NCI-H187 treated with DMSO at 0.1 percent for 48 hours (cell line): ENCODE measurements around the gene GTF2IRD1.
A peak's percentile ranks its signal among the peaks of the same experiment; 100 is the strongest.

Source experiments
- DNase-seq: peaks from one replicate; lab custom pipeline; 2025; lab: John Stamatoyannopoulos, UW

The GTF2IRD1 gene

DNA sequence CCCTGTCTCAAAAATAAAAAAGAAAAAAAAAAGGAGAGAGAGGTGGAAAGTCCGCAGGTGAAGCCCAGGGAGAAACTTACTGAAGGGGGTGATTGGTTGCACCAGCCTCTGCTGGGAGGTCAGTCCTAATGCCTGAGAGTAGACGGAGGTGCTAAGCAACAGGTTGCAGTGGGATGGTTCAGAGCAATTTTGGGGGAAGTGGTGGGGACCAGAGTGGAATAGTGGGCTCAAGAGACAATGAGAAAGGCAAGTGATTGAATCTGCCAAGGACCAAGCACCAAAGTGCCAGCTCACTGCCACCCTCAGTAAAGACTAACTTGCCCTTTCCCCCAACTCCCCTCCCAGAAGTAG, 113.6 kb downstream of the GTF2IRD1 start:
- DNase-seq, result no peak

DNA sequence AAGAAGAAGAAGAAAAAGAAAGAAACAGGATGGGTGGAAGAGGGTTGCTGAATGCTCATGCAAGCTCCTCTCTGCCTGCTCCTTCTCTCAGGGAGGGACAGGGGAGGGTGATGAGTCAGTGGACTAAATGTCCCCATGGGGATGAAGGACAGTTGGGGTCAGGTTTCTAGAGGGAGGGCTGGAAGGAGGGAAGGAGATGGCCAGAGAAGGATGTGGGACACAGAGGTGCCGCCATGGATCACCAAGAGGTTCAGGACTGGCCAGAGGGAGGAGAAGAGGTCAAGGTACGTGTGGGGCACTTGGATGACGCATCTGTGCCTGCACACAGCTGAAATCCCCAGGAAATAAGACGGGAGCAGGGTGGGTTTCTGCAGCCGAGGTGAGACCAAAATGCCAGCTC, 115.0 kb downstream of the GTF2IRD1 start:
- no peak for DNase-seq

DNA sequence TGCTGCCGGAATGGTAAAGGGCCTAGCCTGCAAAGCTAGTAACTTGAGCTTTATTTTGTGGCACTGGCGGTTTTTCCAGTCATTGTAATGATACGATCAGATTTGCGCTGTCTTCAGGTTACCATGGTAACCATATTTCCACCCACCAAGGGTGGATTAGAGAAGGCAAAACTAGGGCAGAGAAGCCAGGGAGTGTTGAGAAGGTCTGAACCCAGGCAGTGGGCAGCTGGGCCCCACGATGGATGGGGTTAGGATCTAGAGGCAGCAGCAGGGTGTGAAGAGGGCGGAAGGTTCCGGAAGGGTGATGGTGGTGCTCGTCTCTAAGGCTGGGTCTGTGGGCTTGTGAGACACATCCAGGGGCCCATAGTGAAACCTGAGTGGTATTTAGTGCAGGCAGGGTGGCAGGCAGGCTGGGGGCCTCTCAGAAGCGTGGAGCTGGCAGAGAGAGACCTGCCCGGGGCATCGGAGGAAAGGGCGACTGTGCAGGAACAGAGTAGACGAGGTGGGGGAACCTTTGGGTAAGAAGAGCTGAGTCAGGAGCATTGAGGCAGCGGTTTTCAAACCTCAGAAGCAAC, 115.9 kb downstream of the GTF2IRD1 start:
- no peak for DNase-seq

DNA sequence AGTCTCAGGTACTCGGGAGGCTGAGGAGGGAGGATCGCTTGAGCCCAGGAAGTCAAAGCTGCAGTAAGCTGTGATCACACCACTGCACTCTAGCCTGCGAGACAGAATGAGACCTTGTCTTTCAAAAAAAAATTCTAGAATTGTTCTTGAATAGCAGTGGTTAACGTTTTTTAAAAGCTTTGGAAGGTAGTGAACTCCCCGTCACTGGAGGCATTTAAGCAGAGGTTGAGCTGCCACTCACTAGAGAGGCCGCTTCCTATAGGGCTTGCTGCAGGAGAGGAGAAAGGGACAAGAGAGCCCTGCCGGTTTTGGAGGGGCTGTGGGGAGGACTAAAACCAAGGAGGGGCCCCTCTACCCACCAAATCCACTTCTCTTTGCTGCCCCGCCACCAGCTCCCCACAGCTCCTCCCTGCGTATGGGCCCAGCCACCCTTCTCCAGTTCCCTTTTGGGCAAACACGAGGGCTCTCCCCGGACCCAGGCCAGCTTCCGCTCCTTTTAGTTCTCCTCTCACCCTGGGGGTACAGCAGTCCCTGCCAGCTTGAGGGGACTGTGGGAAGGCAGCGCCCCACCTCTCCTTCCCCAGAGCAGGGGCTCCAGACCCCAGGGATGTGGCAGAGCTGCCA, 116.9 kb downstream of the GTF2IRD1 start:
- DNase-seq, result no peak

DNA sequence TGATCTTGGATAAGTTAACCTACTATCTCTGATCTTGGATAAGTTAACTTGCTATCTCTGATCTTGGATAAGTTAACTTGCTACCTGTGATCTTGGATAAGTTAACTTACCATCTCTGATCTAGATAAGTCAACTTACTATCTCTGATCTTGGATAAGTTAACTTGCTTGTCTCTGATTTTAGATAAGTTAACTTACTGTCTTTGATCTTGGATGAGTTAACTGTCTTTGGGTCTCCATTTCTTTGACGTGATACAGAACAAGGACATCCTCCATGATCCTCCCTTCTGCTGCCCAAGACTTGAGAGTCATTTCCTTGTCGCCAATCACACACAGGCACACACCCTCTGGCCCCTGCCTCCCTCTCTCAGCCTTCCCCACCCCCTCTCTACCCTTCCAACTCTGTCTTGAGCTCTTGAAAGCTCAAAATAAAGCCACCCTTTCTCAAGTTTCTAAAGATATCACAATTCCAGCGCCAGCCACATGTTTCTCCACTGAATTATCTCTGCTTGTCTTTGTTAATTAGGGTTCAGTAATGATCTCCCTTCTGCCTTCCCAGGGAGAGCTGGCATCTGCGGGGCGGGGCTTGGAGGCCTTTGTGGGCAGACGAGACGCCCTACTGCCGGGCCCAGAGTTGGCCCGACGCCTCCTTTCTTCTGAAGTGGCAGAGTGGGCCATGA, 118.7 kb downstream of the GTF2IRD1 start:
- DNase-seq, result no peak

DNA sequence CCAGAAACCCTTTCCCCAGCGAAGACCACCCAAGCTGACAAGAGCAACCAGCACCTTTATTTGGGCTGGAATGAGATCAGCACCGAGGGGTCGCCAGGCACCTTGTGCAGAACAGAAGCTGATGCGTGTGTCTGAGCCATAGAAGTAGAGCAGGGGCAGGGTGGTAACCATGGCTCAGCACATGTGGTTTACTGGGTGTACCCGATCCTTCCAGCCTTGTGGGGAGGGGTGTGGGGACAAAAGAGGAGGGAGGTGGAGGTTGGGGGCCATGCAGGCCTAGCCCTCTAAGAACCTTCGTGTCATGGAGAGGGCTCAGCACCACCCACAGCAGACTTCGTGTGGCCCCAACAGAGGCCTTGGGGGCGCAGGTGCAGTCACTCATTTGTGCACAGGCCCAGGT, 119.8 kb downstream of the GTF2IRD1 start:
- DNase-seq, result no peak

DNA sequence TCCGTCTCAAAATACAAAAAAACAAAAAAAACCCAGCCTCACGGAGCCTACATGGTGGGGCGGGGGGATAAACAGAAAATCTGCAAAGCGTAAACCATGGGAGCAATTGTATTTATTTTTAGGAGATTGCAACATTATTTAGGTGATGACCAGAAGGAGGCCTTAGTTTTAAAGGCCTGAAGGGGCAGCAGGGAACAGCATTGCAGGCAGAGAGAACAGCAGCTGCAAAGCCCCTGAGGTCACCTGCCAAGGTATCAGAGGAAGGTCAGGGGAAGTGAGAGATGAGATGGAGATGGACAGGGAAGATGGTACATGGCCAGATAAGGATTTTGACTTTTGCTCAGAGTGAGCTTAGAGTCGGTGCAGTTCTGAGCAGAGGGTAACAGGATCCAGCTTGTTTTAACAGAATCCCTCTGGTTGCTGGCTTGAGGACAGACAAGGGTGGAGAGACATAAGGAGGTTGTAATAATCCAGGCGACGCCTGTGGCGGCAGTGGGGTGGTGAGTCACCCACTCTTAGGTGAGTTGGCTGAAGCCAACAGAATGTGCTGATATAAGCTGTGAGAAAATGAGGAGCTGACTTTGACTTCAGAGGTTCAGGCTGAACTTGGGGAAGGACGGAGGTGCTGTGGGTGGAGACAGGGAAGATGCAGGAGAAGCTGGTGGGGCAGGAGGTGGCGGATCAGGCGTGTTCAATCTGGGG, 121.5 kb downstream of the GTF2IRD1 start:
- DNase-seq, result no peak

DNA sequence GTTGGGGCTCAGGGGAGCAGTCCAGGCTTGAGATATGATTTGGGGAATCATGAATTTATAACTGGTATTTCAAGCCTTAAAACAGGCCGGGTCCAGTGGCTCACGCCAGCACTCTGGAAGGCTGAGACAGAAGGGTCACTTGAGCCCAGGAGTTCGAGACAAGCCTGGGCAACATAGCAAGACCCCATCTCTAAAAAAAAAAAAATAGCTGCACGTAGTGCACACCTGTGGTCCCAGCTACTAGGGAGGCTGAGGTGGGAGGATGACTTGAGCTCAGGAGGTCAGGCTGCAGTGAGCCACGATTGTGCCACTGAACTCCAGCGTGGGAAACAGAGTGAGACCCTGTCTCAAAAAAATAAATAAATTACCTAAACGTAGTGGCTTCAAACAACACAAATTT, 122.1 kb downstream of the GTF2IRD1 start:
- no peak for DNase-seq

DNA sequence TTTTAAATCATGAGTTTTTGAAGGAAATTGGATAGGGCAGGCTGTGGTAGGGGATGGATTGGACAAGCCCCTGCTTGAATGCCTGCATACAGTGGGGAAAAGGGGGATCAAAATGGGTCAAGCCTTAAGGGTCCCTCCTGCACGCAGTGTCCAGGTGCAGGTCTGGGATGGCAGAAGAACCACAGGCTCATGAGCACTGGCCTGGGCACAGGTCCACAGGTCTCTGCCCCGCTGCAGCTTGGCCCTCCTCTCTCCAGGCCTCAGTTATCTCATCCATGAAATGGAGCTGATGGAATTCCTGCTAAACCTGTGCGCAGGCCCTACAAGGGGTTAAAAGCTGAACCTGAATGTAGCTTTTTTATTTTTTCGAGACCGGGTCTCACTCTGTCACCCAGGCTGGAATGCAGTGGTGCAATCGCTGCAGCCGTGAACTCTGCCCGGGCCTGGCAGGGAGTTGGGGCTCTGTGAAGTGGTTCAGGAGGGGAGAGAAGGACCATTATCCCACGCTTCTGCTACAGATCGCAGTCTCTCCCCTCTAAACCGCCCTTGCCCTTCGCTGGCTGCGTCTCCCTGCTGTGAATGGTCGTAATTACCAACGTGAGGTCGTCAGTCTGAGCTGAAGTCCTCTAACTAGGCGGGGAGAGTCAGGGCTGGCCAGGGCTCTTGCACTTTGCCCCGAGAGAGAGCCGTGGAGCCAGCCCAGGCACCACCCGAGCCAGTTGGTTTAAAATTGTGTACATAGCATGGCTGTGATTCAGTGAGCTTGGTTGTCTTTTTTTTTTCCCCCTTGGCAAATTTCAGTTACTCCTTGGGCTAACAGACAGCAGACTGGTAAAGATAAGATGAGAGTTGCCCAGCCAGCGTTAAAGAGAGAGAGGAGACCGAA, 126.3 kb downstream of the GTF2IRD1 start:
- DNase-seq, result no peak

DNA sequence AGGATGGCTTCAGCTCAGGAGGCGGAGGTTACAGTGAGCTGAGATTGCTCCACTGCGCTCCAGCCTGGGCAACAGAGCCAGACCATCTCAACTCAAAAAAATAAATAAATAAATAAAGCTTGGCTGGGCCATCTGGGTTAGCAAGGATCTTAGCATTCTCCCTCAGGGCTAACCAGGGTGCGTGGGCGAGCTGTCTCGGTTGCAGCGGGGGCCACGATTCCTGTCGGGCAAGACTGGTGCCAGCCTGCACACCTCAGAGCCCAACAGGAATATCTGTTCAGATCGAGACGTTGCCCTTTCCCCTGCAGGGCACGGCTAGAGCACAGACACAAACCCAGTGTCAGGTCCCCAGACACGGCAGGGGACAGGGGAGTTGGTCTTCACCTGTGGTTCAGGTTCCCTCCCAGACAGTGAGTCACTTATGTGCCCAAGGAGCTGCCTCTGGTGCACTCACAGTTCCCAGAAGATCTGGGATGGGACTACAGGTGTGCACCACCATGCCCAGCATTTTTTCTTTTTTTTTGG, 128.3 kb downstream of the GTF2IRD1 start:
- no peak for DNase-seq

DNA sequence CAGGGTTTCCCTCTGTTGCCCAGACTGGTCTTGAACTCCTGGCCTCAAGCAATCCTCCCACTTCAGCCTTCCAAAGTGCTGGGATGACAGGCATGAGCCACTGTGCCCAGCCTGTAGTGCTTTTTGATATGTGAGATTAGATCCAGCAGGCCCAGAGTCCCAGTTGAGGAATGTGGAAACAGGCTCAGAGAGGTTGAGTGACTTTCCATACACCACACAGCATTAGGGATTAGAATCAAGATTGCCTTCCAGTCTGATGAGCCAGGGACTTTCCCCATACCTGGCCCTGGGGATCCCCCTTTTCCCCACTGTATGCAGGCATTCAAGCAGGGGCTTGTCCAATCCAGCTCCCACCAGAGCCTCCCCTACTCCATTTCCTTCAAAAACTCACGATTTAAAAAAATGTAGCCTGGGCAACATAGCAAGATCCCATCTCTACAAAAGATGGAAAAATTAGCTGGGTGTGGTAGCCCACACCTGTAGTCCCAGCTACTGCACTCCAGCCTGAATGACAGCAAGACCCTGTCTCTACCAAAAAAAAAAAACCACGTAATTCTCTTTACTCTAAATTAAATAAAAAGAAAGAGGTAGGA, 128.8 kb downstream of the GTF2IRD1 start:
- no peak for DNase-seq

DNA sequence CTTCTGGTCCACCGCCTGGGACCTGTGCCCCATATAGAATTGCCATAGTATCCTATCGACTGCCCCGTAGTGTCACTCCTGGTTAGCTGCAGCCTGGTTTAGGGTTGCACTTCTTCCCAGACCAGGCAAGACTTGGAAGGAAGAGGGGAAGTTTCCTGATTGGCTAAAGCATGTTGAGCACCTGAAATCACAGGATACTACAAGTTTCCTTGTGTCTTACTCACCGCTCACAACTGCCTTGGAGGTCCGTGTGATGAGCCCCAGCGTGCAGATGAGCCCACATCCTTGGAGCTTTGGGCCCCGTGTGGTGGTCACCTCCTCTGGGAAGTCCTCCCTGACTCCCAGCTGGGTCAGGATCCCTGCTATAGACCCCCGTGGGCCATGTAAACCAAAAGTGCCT, 129.9 kb downstream of the GTF2IRD1 start:
- DNase-seq, result no peak

DNA sequence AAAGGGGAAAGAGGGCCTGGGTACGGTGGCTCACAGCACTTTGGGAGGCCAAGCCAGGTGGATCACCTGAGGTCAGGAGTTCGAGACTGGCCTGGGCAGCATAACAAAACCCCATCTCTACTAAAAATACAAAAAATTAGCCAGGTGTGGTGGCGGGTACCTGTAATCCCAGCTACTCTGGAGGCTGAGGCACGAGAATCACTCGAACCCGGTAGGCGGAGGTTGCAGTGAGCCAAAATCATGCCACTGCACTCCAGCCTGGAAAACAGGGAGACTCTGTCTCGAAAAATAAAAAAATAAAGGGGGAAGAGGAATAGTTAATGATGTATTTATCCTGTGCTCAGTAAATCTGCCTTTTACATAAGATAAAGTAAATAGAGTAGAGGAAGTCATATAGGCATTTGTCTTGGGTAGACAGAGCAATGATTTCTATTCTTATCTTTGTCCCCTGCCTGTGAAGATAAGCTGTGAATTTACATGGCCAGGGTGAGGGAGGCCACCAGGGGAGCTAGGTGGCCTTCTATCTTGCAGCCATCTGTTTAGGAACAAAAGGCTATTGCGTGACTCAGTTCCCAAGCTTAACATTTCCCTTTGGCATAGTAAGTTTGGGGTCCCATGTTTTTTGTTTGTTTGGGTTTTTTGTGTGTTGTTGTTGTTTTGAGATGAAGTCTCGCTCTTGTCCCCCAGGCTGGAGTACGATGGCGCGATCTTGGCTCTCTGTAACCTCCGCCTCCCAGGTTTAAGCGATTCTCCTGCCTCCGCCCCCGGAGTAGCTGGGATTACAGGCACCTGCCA, 130.7 kb downstream of the GTF2IRD1 start:
- DNase-seq, result no peak

DNA sequence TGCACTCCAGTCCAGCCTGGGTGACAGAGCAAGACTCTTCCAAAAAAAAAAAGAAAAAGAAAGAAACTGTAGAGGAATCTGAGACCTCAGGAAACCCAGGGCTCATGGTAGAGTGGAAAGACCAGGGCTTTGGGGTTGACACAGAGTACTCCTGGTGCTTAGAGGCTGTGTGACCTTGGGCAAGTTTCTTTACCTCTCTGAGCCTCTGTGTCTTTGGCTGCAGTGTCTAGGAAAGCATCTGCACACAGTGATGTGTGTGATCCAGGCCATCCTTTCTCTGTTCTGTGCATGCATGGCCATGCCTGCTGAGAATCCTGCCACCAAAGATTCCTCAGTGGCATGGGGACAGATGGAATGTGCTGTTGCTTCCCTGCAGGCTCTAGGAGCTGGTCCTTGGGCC, 132.1 kb downstream of the GTF2IRD1 start:
- no peak for DNase-seq

DNA sequence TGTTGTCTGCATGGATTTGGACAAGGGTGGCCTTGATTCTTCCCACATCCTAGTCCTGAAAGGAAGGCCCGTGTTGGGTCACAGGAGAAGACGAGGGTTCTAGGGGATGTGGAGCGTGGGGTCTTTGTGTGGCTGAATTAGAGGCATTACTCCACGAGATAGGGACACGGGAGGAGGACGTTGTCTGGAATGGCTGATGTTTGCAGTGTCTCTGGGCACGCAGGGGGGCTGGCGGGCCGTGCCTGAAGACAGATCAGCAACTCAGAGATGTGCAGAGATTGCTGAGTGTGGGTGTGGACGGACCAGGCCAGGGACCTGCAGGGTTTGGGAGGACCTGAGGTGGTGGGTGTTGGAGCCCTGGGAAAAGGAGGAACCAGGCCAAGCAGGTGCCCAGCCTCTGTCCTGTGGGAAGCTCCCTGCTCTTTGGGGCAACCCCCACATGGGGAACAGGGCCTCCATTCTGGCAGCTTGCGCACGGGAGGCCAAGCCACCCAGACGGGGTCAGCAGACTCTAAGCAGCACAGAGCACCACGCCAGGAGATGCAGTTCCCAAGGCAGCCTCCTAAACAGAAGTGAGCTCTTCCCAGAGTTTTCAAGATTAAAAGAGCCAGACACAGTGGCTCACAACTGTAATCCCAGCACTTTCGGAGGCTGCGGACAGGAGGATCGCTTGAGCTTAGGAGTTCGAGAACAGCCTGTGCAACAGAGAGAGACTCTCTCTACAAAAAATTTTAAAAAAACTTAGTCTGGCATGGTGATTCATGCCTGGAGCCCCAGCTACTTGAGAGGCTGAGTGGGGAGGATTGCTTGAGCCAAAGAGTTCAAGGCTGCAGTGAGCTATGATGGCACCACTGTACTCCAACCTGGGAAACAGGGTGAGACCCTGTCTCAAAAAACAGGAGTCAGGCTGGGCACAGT, 132.8 kb downstream of the GTF2IRD1 start:
- DNase-seq, result no peak

DNA sequence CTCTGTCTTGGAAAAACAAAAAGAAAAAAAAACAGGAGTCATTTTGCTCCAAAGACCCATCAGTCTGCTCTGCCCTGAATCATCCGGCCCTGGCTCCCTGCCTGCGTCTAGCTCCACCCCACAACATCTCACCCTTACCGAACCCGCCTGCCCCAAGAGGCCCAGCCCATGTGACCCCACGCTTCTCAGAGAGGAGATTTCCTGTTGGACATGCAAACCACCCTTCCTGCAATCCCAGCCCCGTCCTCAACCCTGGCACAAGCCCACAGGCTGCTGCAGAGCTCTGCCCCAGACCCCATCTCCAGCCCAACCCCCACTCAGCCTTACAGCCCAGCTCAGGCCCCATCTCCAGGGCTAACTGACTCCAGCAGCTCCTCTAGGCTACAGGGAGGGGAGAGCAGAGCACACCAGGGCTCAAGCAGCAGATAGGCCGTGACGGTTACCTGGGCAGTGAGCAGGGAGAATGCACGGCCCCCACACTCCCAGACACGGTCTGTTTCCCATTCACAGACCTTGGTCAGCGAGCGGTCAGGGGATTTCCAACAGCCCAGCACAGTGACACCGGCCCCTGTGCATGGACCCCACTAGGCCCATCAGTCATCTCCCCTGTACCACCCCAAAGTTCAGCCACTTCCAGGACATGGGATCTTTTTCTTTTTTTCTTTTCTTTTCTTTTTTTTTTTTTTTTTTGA, 133.9 kb downstream of the GTF2IRD1 start:
- DNase-seq, result peak; percentile 66

DNA sequence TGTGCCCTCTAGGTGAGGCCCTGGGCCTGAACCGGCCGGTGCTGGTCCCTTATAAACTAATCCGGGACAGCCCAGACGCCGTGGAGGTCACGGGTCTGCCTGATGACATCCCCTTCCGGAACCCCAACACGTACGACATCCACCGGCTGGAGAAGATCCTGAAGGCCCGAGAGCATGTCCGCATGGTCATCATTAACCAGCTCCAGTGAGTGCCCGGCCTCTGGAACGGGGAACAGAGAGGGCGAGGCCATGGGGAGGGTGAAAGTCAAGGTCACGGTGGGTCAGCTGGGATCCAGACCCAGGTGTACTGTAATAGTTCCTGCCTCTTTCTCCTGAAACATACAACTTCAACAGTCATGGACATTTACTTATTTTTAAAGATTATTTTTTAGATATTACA, 137.1 kb downstream of the GTF2IRD1 start:
- no peak for DNase-seq

DNA sequence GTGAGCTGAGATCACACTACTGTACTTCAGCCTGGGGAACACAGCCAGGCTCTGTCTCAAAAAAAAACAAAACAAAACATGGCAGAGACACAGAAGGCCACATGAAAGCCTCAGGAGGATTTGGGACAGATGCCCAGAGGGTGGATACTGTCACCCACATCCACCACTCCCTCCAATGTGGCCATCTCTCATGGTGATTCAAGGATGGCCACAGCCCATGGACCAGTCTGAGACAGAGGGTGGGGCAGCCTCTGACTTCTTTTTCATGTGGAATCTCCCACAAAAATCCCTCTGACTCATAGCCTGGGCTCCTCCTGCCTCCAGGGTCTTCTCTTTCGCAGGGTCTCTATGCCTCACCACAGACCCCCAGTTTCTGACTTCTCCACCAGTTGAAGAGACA, 144.9 kb downstream of the GTF2IRD1 start:
- DNase-seq, result no peak

DNA sequence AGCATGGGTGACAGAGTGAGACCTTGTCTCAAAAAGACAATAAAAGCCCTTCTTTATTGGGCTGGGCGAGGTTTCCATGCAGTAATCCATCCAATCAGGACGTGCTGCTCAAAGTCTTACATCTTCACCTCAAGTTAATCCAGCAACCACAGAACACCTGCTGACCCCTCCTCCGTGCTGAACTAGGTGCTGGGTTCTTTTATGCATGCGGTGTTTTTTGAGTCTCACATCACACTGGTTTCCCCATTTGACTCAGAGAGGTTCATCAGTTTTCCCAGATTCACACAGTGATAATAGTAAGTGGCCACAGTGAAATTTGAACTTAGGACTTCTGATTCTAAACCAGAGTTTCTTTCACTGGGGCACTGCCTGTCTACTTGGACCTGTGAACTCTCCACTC, 145.5 kb downstream of the GTF2IRD1 start:
- DNase-seq, result no peak
